Measurements from ENCODE around the gene OTOG. TPM values are rescaled to one million over a fixed set of nuclear protein-coding genes. Genes with fewer than 3 reads are reported as not detected.

The OTOG gene
- total and polyA plus RNA-seq, 2 donors (not counting 3 experiments of a cell fraction or from before 2014, with no cell fraction given), result not detected

DNA sequence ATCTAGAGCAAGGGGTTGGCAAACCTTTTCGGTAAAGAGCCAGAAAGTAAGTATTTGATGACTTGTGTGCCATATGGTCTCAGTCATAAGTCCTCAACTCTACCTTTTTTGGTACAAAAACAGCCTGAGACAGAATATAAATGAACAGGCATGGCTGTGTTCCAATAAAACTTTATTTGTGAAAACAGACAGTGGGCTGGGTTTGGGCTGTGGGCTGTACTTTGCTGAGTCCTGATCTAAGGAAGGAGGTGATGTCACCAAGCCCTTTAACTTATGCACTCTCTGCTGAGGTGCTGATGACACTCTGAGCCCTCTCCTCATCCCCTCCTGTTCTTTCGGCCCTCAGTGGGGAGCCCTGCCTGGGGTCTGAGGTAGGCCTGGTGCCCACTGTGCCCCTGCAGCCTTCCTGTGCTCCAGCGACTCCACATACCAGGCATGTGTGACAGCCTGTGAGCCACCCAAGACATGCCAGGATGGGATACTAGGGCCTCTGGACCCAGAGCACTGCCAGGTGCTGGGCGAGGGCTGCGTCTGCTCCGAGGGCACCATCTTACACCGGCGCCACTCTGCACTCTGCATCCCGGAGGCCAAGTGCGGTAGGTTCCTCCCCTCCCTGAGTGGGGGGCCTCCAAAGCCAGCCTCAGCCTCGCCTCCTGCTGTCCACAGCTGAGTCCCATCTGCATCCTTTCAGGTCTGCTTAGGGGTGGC lies 86.4 kb downstream of the OTOG start:
- no peaks in the 10 kb centered on the region for H3K36me3 ChIP-seq (ENCODE audit: control insufficient read depth in 2 of 2, extremely low read depth in 1 of 2, insufficient read depth in 2 of 2, low read length in 2 of 2)
- no TSS peak for BruUV-seq (replicated peaks)
- no peak overlapping the region for H3K4me3 ChIP-seq (replicated peaks in 1 of 3; ENCODE audit: insufficient read depth in 1 of 3, low read depth in 1 of 3, low read length in 3 of 3)
- ChIA-PET POLR2A (no interaction called here), CTCF (no interaction called here)
- no peak overlapping the region for H3K9ac ChIP-seq (replicated peaks; ENCODE audit: extremely low read depth, insufficient read depth, low read length)
- H3K9me1 ChIP-seq (replicated peaks; ENCODE audit: control insufficient read depth, extremely low read depth, insufficient read depth, low read length), result no peaks in the 10 kb centered on the region
- H3K79me2 ChIP-seq (ENCODE audit: control insufficient read depth, insufficient read depth, low read length), result no peaks in the 10 kb centered on the region
- dilution Hi-C loops (cut with MboI; ENCODE audit: extremely low pct_ligation_motif_present, low sequenced_read_pairs) (no loop called here), intact Hi-C loops (cut with micrococcal nuclease) (no loop called here)
- DNase-seq (ENCODE audit: low read depth, low spot score), result no peak
- no peaks in the 10 kb centered on the region for H4K20me1 ChIP-seq (replicated peaks; ENCODE audit: control insufficient read depth, extremely low read depth, insufficient read depth, low read length)
- H3K4me1 ChIP-seq (ENCODE audit: control insufficient read depth, extremely low read depth, insufficient read depth, low read length), result no peaks in the 10 kb centered on the region
- FAIRE-seq, result no peak
- TF ChIP-seq POLR2AphosphoS5 (IDR thresholded peaks at IDR 0.05; ENCODE audit: insufficient read depth, low read depth, low read length), result no peak
- TF ChIP-seq, protein P1, sequence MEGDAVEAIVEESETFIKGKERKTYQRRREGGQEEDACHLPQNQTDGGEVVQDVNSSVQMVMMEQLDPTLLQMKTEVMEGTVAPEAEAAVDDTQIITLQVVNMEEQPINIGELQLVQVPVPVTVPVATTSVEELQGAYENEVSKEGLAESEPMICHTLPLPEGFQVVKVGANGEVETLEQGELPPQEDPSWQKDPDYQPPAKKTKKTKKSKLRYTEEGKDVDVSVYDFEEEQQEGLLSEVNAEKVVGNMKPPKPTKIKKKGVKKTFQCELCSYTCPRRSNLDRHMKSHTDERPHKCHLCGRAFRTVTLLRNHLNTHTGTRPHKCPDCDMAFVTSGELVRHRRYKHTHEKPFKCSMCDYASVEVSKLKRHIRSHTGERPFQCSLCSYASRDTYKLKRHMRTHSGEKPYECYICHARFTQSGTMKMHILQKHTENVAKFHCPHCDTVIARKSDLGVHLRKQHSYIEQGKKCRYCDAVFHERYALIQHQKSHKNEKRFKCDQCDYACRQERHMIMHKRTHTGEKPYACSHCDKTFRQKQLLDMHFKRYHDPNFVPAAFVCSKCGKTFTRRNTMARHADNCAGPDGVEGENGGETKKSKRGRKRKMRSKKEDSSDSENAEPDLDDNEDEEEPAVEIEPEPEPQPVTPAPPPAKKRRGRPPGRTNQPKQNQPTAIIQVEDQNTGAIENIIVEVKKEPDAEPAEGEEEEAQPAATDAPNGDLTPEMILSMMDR (IDR thresholded peaks at IDR 0.05; ENCODE audit: extremely low read depth in 1 of 2, insufficient read depth in 1 of 2, low read depth in 1 of 2, low read length in 2 of 2), result no peak
- TF ChIP-seq, protein P2, sequence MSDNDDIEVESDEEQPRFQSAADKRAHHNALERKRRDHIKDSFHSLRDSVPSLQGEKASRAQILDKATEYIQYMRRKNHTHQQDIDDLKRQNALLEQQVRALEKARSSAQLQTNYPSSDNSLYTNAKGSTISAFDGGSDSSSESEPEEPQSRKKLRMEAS (IDR thresholded peaks at IDR 0.05; ENCODE audit: insufficient read depth, insufficient read length), result no peak
- TF ChIP-seq EZH2 (IDR thresholded peaks at IDR 0.05; ENCODE audit: borderline replicate concordance, low read depth, low read length, severe bottlenecking), result no peak
- TF ChIP-seq MYC (IDR thresholded peaks at IDR 0.05; ENCODE audit: low read depth, low read length), result no peak
- no peak for TF ChIP-seq POLR2A (IDR thresholded peaks at IDR 0.05; ENCODE audit: low read depth, low read length)
- no peak for TF ChIP-seq JUN (IDR thresholded peaks at IDR 0.05; ENCODE audit: borderline replicate concordance, insufficient read depth, insufficient read length, low read depth)
- TF ChIP-seq FOS (IDR thresholded peaks at IDR 0.05; ENCODE audit: borderline replicate concordance, insufficient read depth, low read length), result no peak
- no peak for TF ChIP-seq GATA2 (IDR thresholded peaks at IDR 0.05; ENCODE audit: insufficient read depth, insufficient read length, low read depth, low read length)
- H3K9me3 ChIP-seq (replicated peaks; ENCODE audit: control insufficient read depth, insufficient read depth, low read length), result no peaks in the 10 kb centered on the region
- H3K4me2 ChIP-seq (ENCODE audit: insufficient read depth, low read length), result no peak overlapping the region
- peaks cover under 1 to 6% of the 10 kb centered on the region in 2 experiments for H3K27me3 ChIP-seq (ENCODE audit: control insufficient read depth in 2 of 2, insufficient read depth in 2 of 2, low read length in 2 of 2)
- H3K27ac ChIP-seq (ENCODE audit: insufficient read depth, low read depth, low read length), result no peak overlapping the region
- no peak overlapping the region for H2AFZ ChIP-seq (ENCODE audit: low read depth, low read length)

Data from endothelial cell of umbilical vein (primary cell).